ENCODE results near the gene SUPT5H.

DNA sequence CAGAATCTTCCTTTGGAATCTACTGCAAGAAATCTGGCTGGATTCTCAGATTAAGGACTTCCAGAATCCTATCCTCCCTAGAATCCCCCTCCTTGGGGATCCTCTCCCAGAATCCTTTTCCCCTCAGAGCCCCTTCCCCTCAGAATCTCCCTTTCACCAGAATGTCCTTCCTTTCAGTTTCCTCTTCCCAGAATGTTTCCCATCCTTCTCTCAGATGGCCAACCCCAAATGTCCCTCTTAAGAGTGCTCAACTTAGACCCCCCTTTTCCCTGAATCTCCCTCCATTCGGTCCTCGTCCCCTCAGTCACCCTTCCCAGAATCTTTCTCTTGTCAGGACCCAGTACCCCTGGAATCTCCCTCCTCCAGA, 9.0 kb upstream of the SUPT5H start:
- TF ChIP-seq, protein P1, sequence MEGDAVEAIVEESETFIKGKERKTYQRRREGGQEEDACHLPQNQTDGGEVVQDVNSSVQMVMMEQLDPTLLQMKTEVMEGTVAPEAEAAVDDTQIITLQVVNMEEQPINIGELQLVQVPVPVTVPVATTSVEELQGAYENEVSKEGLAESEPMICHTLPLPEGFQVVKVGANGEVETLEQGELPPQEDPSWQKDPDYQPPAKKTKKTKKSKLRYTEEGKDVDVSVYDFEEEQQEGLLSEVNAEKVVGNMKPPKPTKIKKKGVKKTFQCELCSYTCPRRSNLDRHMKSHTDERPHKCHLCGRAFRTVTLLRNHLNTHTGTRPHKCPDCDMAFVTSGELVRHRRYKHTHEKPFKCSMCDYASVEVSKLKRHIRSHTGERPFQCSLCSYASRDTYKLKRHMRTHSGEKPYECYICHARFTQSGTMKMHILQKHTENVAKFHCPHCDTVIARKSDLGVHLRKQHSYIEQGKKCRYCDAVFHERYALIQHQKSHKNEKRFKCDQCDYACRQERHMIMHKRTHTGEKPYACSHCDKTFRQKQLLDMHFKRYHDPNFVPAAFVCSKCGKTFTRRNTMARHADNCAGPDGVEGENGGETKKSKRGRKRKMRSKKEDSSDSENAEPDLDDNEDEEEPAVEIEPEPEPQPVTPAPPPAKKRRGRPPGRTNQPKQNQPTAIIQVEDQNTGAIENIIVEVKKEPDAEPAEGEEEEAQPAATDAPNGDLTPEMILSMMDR (IDR thresholded peaks at IDR 0.05; ENCODE audit: control extremely low read depth in 1 of 3, insufficient read depth in 1 of 3, low read depth in 1 of 3, low read length in 3 of 3) = no peak
- TF ChIP-seq RNF2 (IDR thresholded peaks at IDR 0.05; ENCODE audit: borderline replicate concordance, low read depth, low read length, missing control alignments, poor library complexity, severe bottlenecking) = no peak
- TF ChIP-seq MAFK (IDR thresholded peaks at IDR 0.05; ENCODE audit: low read depth, low read length) = no peak
- no peak for TF ChIP-seq CBX5 (IDR thresholded peaks at IDR 0.05; ENCODE audit: low read depth, low read length)
- TF ChIP-seq HDAC2 (IDR thresholded peaks at IDR 0.05; ENCODE audit: borderline replicate concordance in 1 of 2, low read depth in 2 of 2, low read length in 2 of 2) = no peak
- no peak for TF ChIP-seq POLR2AphosphoS5 (IDR thresholded peaks at IDR 0.05; ENCODE audit: low read depth, low read length)
- TF ChIP-seq ZNF274 (IDR thresholded peaks at IDR 0.05; ENCODE audit: borderline replicate concordance, extremely low read depth, low read length) = no peak
- TF ChIP-seq POLR2A (IDR thresholded peaks at IDR 0.05; ENCODE audit: control extremely low read depth in 1 of 2, low read depth in 2 of 2, low read length in 2 of 2) = no peak
- TF ChIP-seq FOSL1 (IDR thresholded peaks at IDR 0.05; ENCODE audit: insufficient read depth, low read depth, low read length) = no peak
- no peak for TF ChIP-seq SIN3A (conservative IDR thresholded peaks at IDR 0.05 in 1 of 2, IDR thresholded peaks at IDR 0.05 in 1 of 2; ENCODE audit: low read depth in 1 of 2, low read length in 2 of 2)
- no peak for TF ChIP-seq RAD21 (IDR thresholded peaks at IDR 0.05 in 1 of 2, conservative IDR thresholded peaks at IDR 0.05 in 1 of 2; ENCODE audit: low read depth in 2 of 2, low read length in 2 of 2)

Data from H1 (cell line).